NCI-H1436 treated with DMSO at 0.1 percent for 48 hours (cell line): ENCODE results near the gene MRPL52.
"Not testable (repeated sequence)": the region's sequence is repeated elsewhere in the genome, so short reads cannot be mapped to it uniquely, and the experiment has no call there.

Experiments
- DNase-seq: peaks from one replicate; lab custom pipeline; 2025; lab: John Stamatoyannopoulos, UW

MRPL52 gene

GRCh38 chr14:22839159-22839779, 9.6 kb downstream of the MRPL52 start:
- DNase-seq, result no peak

GRCh38 chr14:22841311-22841710, 11.6 kb downstream of the MRPL52 start:
- DNase-seq, result no peak

DNA sequence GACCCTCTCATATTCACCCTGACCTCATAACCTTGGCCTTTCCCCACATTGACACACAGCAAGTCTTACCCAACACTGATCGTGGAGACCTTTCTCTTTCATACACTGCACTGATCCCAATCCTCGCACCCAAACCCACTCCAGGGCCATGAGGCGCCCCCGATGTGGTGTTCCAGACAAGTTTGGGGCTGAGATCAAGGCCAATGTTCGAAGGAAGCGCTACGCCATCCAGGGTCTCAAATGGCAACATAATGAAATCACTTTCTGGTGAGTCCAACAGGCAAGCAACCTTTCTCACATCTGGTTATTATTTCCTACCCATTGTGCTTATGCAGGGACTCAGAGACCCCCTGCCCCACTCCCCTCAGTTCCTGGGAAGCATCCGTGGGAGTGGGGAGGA, 12.1 kb downstream of the MRPL52 start:
- no peak for DNase-seq

DNA sequence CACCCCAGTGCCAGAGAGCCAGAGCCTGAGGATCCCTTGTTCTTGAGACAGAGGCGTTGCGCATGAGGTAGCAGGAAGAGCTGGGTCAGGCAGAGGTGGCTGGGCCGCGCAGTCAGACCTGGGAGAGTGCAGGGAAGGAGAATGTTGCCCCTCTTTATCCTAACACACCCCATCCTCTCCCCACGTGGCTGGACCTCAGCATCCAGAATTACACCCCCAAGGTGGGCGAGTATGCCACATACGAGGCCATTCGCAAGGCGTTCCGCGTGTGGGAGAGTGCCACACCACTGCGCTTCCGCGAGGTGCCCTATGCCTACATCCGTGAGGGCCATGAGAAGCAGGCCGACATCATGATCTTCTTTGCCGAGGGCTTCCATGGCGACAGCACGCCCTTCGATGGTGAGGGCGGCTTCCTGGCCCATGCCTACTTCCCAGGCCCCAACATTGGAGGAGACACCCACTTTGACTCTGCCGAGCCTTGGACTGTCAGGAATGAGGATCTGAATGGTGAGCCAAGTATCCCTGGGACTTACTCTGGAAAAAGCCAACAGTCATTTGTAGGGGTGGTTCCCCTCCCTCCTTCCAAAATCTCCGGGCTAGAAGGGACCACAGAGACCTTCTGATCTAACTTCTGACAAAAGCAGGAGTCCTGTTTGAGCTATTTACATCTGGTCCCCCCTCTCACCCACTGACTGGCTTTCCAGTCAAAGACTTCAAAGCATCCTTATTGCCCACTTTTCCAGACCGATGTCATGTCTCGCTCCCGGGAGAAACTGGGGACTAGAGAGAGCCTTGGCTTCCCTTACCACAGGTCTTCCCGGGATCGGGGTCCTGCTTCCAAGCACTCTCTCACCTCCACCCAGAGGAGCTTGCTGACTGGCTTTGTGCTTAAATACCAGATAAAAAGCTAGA, 12.8 kb downstream of the MRPL52 start:
- no peak for DNase-seq

GRCh38 chr14:22843123-22843925, 13.6 kb downstream of the MRPL52 start:
- no peak for DNase-seq

DNA sequence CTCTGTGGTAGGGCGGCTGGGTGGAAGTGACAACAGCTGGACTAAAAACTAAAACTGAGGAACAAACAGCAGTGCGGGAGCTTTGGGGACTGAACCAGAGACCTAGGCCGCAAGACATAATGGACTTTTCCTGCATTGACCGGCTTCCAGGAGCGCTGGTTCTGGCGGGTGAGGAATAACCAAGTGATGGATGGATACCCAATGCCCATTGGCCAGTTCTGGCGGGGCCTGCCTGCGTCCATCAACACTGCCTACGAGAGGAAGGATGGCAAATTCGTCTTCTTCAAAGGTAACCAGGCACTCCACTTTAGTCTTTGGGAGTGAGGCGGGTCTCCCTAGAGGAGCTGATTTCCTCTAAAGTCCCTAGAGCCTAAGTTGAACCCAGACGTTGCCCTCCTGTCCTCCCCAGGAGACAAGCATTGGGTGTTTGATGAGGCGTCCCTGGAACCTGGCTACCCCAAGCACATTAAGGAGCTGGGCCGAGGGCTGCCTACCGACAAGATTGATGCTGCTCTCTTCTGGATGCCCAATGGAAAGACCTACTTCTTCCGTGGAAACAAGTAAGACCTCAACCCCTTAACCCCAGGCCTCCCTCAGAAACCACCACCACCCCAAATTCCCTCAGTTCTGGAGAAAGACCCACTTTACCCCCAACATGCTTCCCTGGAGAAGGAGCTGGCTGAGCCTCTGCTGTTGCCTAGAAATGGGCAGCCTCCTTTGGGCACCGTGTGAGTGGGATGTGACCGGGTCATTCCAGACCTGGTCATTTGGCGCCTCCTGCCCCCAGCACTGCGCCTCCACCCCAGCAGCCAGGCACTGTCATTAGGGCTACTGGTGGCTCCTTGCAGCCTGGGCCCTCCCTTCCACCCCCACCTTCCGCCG, 14.8 kb downstream of the MRPL52 start:
- DNase-seq, result no peak

DNA sequence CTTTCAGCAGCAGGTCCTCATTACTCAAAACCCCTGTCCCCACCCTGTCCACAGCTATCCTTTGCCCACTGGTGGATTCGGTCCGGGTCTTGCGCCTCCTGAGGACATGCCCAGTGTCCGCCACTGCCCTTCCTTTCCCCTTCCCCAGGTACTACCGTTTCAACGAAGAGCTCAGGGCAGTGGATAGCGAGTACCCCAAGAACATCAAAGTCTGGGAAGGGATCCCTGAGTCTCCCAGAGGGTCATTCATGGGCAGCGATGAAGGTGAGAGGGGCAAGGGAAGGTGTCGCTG, 15.4 kb downstream of the MRPL52 start:
- no peak for DNase-seq

DNA sequence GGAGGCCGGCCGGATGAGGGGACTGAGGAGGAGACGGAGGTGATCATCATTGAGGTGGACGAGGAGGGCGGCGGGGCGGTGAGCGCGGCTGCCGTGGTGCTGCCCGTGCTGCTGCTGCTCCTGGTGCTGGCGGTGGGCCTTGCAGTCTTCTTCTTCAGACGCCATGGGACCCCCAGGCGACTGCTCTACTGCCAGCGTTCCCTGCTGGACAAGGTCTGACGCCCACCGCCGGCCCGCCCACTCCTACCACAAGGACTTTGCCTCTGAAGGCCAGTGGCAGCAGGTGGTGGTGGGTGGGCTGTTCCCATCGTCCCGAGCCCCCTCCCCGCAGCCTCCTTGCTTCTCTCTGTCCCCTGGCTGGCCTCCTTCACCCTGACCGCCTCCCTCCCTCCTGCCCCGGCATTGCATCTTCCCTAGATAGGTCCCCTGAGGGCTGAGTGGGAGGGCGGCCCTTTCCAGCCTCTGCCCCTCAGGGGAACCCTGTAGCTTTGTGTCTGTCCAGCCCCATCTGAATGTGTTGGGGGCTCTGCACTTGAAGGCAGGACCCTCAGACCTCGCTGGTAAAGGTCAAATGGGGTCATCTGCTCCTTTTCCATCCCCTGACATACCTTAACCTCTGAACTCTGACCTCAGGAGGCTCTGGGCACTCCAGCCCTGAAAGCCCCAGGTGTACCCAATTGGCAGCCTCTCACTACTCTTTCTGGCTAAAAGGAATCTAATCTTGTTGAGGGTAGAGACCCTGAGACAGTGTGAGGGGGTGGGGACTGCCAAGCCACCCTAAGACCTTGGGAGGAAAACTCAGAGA, 16.3 kb downstream of the MRPL52 start:
- no peak for DNase-seq

DNA sequence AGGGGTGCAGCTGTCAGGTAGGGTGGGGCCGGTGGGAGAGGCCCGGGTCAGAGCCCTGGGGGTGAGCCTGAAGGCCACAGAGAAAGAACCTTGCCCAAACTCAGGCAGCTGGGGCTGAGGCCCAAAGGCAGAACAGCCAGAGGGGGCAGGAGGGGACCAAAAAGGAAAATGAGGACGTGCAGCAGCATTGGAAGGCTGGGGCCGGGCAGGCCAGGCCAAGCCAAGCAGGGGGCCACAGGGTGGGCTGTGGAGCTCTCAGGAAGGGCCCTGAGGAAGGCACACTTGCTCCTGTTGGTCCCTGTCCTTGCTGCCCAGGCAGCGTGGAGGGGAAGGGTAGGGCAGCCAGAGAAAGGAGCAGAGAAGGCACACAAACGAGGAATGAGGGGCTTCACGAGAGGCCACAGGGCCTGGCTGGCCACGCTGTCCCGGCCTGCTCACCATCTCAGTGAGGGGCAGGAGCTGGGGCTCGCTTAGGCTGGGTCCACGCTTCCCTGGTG, 17.2 kb downstream of the MRPL52 start:
- DNase-seq, result no peak

GRCh38 chr14:22847661-22848341, 18.1 kb downstream of the MRPL52 start:
- no peak for DNase-seq

DNA sequence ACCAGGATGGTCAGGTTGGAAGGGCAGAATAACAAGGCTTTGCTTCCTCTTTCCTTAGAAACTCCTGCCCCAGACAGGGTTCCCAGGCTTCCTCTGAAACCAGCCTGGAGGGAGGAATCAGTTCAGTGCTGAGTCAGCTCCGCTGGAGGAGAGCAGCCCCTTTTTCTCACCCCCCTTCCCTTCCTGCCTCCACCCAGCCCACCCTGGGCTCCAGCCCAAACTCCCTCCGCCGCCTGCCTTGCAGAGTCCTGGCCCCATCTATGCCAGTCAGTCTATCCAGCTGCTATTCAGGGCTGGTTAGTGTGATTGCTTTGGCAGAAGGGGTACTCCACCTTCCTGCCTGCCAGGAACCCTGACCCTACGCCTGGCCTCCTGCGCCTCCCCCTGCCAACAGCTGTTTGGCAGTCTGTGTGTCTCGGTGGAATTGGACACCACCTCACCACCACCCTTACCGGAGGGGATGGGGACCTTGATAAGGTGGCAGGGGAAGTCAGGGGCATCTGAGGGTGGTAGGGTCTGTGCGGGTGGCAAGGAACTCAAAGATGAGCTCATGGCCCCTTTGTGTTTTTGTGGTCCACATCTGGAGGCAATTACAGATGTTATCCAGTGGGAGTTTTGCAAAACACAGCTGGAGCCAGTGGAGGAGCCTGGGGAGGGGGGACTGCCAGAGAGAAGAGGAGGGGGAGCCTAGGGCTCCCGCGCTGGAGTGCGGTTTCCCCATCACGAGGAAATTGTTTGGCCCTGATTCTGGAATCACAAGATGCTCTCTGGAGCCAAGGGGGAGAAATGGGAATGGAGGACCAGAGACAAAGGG, 18.9 kb downstream of the MRPL52 start:
- DNase-seq, result no peak

DNA sequence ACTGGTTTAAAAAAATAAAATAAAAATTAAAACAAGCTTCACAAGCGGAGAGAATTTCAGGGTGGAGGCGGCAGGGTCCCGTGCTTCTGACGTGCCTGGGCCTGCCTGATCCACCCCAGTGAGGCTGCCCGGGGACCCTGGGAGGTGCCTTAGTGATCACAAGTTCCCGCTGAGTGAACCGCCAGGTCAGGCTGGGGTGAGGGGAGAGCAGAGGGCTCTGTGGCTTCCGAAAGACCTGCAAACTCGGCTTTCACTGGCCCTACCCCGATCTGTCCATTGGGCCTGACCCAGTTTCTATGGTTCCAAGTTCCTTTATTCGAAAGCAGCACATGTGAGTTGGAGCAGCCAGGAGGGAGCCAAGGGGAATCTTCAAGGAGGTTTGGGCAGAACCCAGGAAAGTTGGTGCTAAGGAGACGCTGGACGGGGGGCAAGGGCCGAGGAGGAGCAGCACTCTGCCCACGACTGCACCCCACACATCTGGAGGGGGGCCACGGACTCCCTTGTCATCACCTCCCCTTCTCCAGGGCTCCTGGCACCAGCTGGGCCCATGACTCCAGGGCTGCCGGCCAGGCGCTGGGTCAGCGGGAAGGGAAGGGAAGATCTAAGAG, 19.6 kb downstream of the MRPL52 start:
- no peak for DNase-seq

GRCh38 chr14:22850944-22851764, 21.5 kb downstream of the MRPL52 start:
- DNase-seq, result no peak

GRCh38 chr14:22852178-22852577, 22.5 kb downstream of the MRPL52 start:
- not testable (repeated sequence) for DNase-seq

DNA sequence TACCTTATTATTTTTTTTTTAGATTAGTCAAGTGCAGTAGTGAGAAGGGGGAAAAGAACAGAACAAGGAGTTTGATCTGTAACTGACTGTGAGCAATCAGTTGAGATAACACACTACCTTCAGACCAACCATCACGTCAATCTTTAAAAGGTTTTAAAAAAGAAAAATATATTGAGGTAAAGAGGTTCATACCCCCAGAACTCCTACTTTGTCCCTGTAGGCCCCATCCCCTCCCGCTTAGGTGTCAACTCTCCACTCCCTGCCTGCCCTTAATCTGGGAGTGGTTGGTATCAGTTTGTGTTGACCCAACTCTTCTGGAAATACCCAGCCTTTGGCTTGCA, 22.9 kb downstream of the MRPL52 start:
- no peak for DNase-seq

GRCh38 chr14:22852940-22853767, 23.5 kb downstream of the MRPL52 start:
- DNase-seq, result no peak

GRCh38 chr14:22854296-22854695, 24.6 kb downstream of the MRPL52 start:
- DNase-seq, result not testable (repeated sequence)
